ENCODE results near the gene GTF2B. TPM values are rescaled to one million over a fixed set of nuclear protein-coding genes. Genes with fewer than 3 reads are reported as not detected.
"Not testable (repeated sequence)": the region's sequence is repeated elsewhere in the genome, so short reads cannot be mapped to it uniquely, and the experiment has no call there.

Gene GTF2B
- total RNA-seq, 1 donor: 31.5 TPM

- no peak overlapping the region for H2AFZ ChIP-seq (ENCODE audit: low read length)
- H3K36me3 ChIP-seq (ENCODE audit: insufficient read depth, low read length): peaks cover 32% of the 10 kb centered on the region
- H3K9me3 ChIP-seq (ENCODE audit: low read depth, low read length): no peaks in the 10 kb centered on the region
- DNase-seq (ENCODE audit: insufficient read length, low spot score, missing footprints): no peak
- no peaks in the 10 kb centered on the region for H3K27me3 ChIP-seq (ENCODE audit: insufficient read depth, low read length)
- H3K4me3 ChIP-seq (ENCODE audit: insufficient read depth, low read length): no peak overlapping the region
- no peak overlapping the region for H3K4me2 ChIP-seq (ENCODE audit: insufficient read depth, low read length)
- H4K20me1 ChIP-seq (ENCODE audit: insufficient read depth, low read length): no peaks in the 10 kb centered on the region
- TF ChIP-seq, protein P1, sequence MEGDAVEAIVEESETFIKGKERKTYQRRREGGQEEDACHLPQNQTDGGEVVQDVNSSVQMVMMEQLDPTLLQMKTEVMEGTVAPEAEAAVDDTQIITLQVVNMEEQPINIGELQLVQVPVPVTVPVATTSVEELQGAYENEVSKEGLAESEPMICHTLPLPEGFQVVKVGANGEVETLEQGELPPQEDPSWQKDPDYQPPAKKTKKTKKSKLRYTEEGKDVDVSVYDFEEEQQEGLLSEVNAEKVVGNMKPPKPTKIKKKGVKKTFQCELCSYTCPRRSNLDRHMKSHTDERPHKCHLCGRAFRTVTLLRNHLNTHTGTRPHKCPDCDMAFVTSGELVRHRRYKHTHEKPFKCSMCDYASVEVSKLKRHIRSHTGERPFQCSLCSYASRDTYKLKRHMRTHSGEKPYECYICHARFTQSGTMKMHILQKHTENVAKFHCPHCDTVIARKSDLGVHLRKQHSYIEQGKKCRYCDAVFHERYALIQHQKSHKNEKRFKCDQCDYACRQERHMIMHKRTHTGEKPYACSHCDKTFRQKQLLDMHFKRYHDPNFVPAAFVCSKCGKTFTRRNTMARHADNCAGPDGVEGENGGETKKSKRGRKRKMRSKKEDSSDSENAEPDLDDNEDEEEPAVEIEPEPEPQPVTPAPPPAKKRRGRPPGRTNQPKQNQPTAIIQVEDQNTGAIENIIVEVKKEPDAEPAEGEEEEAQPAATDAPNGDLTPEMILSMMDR (IDR thresholded peaks at IDR 0.05; ENCODE audit: extremely low read depth, low read depth, low read length): no peak
- no peaks in the 10 kb centered on the region for H3K4me1 ChIP-seq (ENCODE audit: insufficient read depth, low read length)
- no peaks in the 10 kb centered on the region for H3K79me2 ChIP-seq (ENCODE audit: insufficient read depth, low read length)
- H3K27ac ChIP-seq (ENCODE audit: low read depth, low read length): no peak overlapping the region
These were observed 39.9 kb downstream of the GTF2B start for GRCh38 chr1:88851303-88852063.

DNA sequence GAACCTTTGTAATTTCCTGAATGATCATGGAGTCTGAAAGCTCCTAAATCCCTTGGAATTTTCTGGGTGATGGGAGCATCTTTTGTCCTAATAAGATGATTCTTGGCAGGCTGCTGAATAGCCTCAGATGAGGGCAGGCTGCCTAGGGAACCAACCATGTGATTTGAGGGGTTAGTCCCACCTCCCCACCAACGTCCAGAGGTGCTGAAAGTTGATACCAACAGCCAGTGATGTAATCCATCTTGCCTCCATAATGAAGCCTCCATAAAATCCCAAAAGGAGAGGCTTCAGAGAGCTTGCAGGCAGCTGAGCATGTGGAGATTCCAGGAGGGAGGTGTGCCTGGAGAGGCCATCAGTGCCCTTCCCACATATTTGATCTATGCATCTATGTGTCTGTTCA lies 43.7 kb downstream of the GTF2B start:
- Histone ChIP-seq H4K20me1 (ENCODE audit: insufficient read depth, low read length) (no peaks in the 10 kb centered on the region), H3K27me3 (ENCODE audit: insufficient read depth, low read length) (no peaks in the 10 kb centered on the region), H3K4me3 (ENCODE audit: insufficient read depth, low read length) (no peak overlapping the region), H3K9me3 (ENCODE audit: low read depth, low read length) (no peaks in the 10 kb centered on the region), H3K36me3 (ENCODE audit: insufficient read depth, low read length) (peaks cover 12% of the 10 kb centered on the region), H3K79me2 (ENCODE audit: insufficient read depth, low read length) (no peaks in the 10 kb centered on the region), H3K4me1 (ENCODE audit: insufficient read depth, low read length) (no peaks in the 10 kb centered on the region), H2AFZ (ENCODE audit: low read length) (no peak overlapping the region), H3K4me2 (ENCODE audit: insufficient read depth, low read length) (no peak overlapping the region), H3K27ac (ENCODE audit: low read depth, low read length) (no peak overlapping the region)
- no peak for DNase-seq (ENCODE audit: insufficient read length, low spot score, missing footprints)
- TF ChIP-seq, protein P1 (IDR thresholded peaks at IDR 0.05; ENCODE audit: extremely low read depth, low read depth, low read length): no peak

DNA sequence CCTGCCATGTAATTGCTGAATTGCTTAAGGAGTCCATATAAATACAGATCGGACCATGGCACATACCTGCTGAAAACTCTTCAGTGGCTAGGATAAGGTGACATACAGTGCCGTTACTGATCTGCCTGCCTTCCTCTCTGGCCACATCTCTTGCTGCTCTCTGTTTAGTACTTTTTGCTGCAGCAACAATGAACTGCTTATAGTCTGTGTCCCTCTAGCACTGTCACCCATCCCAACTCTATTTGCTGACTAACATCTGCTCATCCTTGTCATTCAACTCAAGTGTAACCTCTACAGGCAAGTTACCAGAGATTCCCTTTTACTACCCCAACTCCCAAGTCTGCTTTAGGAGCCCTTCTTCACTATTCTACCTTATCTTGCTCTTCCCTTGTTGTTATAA lies 65.6 kb downstream of the GTF2B start:
- Histone ChIP-seq H3K4me3 (ENCODE audit: insufficient read depth, low read length) (no peak overlapping the region), H3K27ac (ENCODE audit: low read depth, low read length) (no peak overlapping the region), H3K79me2 (ENCODE audit: insufficient read depth, low read length) (no peaks in the 10 kb centered on the region), H3K36me3 (ENCODE audit: insufficient read depth, low read length) (peaks cover 9% of the 10 kb centered on the region), H4K20me1 (ENCODE audit: insufficient read depth, low read length) (no peaks in the 10 kb centered on the region), H3K27me3 (ENCODE audit: insufficient read depth, low read length) (no peaks in the 10 kb centered on the region), H3K4me1 (ENCODE audit: insufficient read depth, low read length) (no peaks in the 10 kb centered on the region), H2AFZ (ENCODE audit: low read length) (no peak overlapping the region), H3K4me2 (ENCODE audit: insufficient read depth, low read length) (no peak overlapping the region), H3K9me3 (ENCODE audit: low read depth, low read length) (no peaks in the 10 kb centered on the region)
- DNase-seq (ENCODE audit: insufficient read length, low spot score, missing footprints): no peak
- TF ChIP-seq, protein P1 (IDR thresholded peaks at IDR 0.05; ENCODE audit: extremely low read depth, low read depth, low read length): no peak

GRCh38 chr1:88819642-88820041 lies 71.7 kb downstream of the GTF2B start:
- H3K79me2 ChIP-seq (ENCODE audit: insufficient read depth, low read length); H3K36me3 ChIP-seq (ENCODE audit: insufficient read depth, low read length); H3K27me3 ChIP-seq (ENCODE audit: insufficient read depth, low read length); H2AFZ ChIP-seq (ENCODE audit: low read length); H3K4me2 ChIP-seq (ENCODE audit: insufficient read depth, low read length); H3K4me3 ChIP-seq (ENCODE audit: insufficient read depth, low read length); DNase-seq (ENCODE audit: insufficient read length, low spot score, missing footprints); H4K20me1 ChIP-seq (ENCODE audit: insufficient read depth, low read length); H3K4me1 ChIP-seq (ENCODE audit: insufficient read depth, low read length); H3K27ac ChIP-seq (ENCODE audit: low read depth, low read length); H3K9me3 ChIP-seq (ENCODE audit: low read depth, low read length): not testable (repeated sequence)

Data from osteoblast (primary cell).